ENCODE measurements around the gene BDKRB2. TPM values are rescaled to one million over a fixed set of nuclear protein-coding genes. Genes with fewer than 3 reads are reported as not detected.

The BDKRB2 gene
- total RNA-seq, 1 experiment from 2014 or later: 0.05 TPM

- H3K27me3 ChIP-seq (ENCODE audit: control insufficient read depth, insufficient read depth, low read length): no peaks in the 10 kb centered on the region
- TF ChIP-seq REST (IDR thresholded peaks at IDR 0.05; ENCODE audit: insufficient read depth in 1 of 2, low read depth in 2 of 2, low read length in 1 of 2): no peak
- no peak for TF ChIP-seq CTCF (IDR thresholded peaks at IDR 0.05)
- TF ChIP-seq POLR2AphosphoS5 (IDR thresholded peaks at IDR 0.05; ENCODE audit: low read depth, low read length): no peak
- TF ChIP-seq TCF7L2 (IDR thresholded peaks at IDR 0.05; ENCODE audit: low read depth, low read length): no peak
- no peak for TF ChIP-seq SIN3A (IDR thresholded peaks at IDR 0.05; ENCODE audit: borderline replicate concordance, insufficient read depth, low read depth, low read length)
- POLR2A ChIA-PET: no interaction called here
- no peak for DNase-seq (ENCODE audit: low read depth, low spot score)
- no peaks in the 10 kb centered on the region for H3K4me1 ChIP-seq (ENCODE audit: control insufficient read depth, insufficient read depth, low read length)
- in situ Hi-C loops (cut with HindIII; ENCODE audit: low pct_unique_long_range_greater_than_20kb, low sequenced_read_pairs) (no loop called here), intact Hi-C loops (cut with micrococcal nuclease; ENCODE audit: unreplicated experiment) (no loop called here)
- H3K27ac ChIP-seq (ENCODE audit: low read length): no peak overlapping the region
- CTCF ChIA-PET: no interaction called here
- H3K36me3 ChIP-seq (ENCODE audit: control insufficient read depth, insufficient read depth, low read length): no peaks in the 10 kb centered on the region
- no peak overlapping the region for H3K4me3 ChIP-seq (ENCODE audit: low read depth in 2 of 2, low read length in 2 of 2)
- H3K9me3 ChIP-seq (ENCODE audit: control insufficient read depth, insufficient read depth, low read depth, low read length): no peaks in the 10 kb centered on the region
- ATAC-seq: no peak
- no TSS peak for BruUV-seq (replicated peaks)
Observed at GRCh38 chr14:96187216-96188031, 17.2 kb upstream of the BDKRB2 start.

- Histone ChIP-seq H3K4me1 (ENCODE audit: control insufficient read depth, insufficient read depth, low read length) (no peaks in the 10 kb centered on the region), H3K27me3 (ENCODE audit: control insufficient read depth, insufficient read depth, low read length) (no peaks in the 10 kb centered on the region), H3K36me3 (ENCODE audit: control insufficient read depth, insufficient read depth, low read length) (no peaks in the 10 kb centered on the region), H3K27ac (ENCODE audit: low read length) (no peak overlapping the region), H3K4me3 (ENCODE audit: low read depth in 2 of 2, low read length in 2 of 2) (no peak overlapping the region), H3K9me3 (ENCODE audit: control insufficient read depth, insufficient read depth, low read depth, low read length) (no peaks in the 10 kb centered on the region)
- ChIA-PET CTCF (no interaction called here), POLR2A (no interaction called here)
- intact Hi-C loops (cut with micrococcal nuclease; ENCODE audit: unreplicated experiment) (no loop called here), in situ Hi-C loops (cut with HindIII; ENCODE audit: low pct_unique_long_range_greater_than_20kb, low sequenced_read_pairs) (no loop called here)
- BruUV-seq (replicated peaks): no TSS peak
- no peak for ATAC-seq
- no peak for DNase-seq (ENCODE audit: low read depth, low spot score)
- no peak for TF ChIP-seq CTCF (IDR thresholded peaks at IDR 0.05)
- TF ChIP-seq SIN3A (IDR thresholded peaks at IDR 0.05; ENCODE audit: borderline replicate concordance, insufficient read depth, low read depth, low read length): no peak
- TF ChIP-seq REST (IDR thresholded peaks at IDR 0.05; ENCODE audit: insufficient read depth in 1 of 2, low read depth in 2 of 2, low read length in 1 of 2): no peak
- no peak for TF ChIP-seq TCF7L2 (IDR thresholded peaks at IDR 0.05; ENCODE audit: low read depth, low read length)
- no peak for TF ChIP-seq POLR2AphosphoS5 (IDR thresholded peaks at IDR 0.05; ENCODE audit: low read depth, low read length)
Observed at GRCh38 chr14:96189281-96189711, 15.3 kb upstream of the BDKRB2 start.
